Thyroid gland (tissue), 4 donors: Measurements from ENCODE around the gene SNRNP40. TPM values are rescaled to one million over a fixed set of nuclear protein-coding genes. Genes with fewer than 3 reads are reported as not detected.

Experiments used
- DNase-seq, 2 donors: peaks; one replicate each; pipeline ENCODE4 v3.0.0-alpha.2; 2019
- H3K27ac ChIP-seq, 3 donors: fragments of 200-600 bp; sonication (generic); 1 replicate in 2 of 3; 2 replicates in 1 of 3; pipeline ENCODE4 v1.5.1; 2016 to 2019; ENCODE audit warnings: mild to moderate bottlenecking in 1 of 3, moderate library complexity in 1 of 3
- H3K27me3 ChIP-seq: fragments of 200-600 bp; sonication (generic); one replicate; pipeline ENCODE4 v1.5.1; 2019
- H3K36me3 ChIP-seq, 2 donors: fragments of 200-600 bp; sonication (generic); one replicate each; pipeline ENCODE4 v1.5.1; 2016 to 2019
- H3K4me1 ChIP-seq, 2 donors: fragments of 200-600 bp; sonication (generic); one replicate each; pipeline ENCODE4 v1.5.1; 2017 to 2019
- H3K4me3 ChIP-seq, 3 donors: fragments of 200-600 bp; sonication (generic); replicated peaks in 1 of 3; 1 replicate in 2 of 3; 2 replicates in 1 of 3; pipeline ENCODE4 v1.5.1; 2016; ENCODE audit warnings: mild to moderate bottlenecking in 1 of 3
- H3K9me3 ChIP-seq: fragments of 200-600 bp; sonication (generic); one replicate; pipeline ENCODE4 v1.5.1; 2017
- POLR2A ChIP-seq, 2 donors: fragments of 450-650 bp; IDR thresholded peaks; one replicate each; pipeline ENCODE4 v1.6.1; 2017; ENCODE audit warnings: antibody characterized with exemption in 2 of 2, mild to moderate bottlenecking in 2 of 2, moderate library complexity in 1 of 2
- WGBS, 2 donors: methylation state at CpG; one replicate each; pipeline ENCODE4 v1.1.5; 2017; 5-methylcytosine and 5-hydroxymethylcytosine counted together
- intact Hi-C: fragments of 100-400 bp; cut with DNase I; formaldehyde crosslinking; loops from one replicate; pipeline ENCODE4 v1.15.1; 2023
- total RNA-seq, 4 donors: library from RNA; depleted of rRNA; stranded (reverse); fragments of >200 nt; gene quantifications; one replicate each; pipeline ENCODE4 v1.2.3, GENCODE V29; 2016
- TF ChIP-seq, protein P1 (sequence below), 6 experiments: fragments of 200-600 bp in 3 of 6; fragments of 450-650 bp in 3 of 6; sonication (generic) in 3 of 6; IDR thresholded peaks; one replicate each; pipeline ENCODE4 v1.5.1; 2016 to 2019; ENCODE audit warnings: antibody characterized with exemption in 6 of 6, mild to moderate bottlenecking in 2 of 6, inconsistent platforms in 1 of 6, moderate library complexity in 1 of 6

Gene SNRNP40
- total RNA-seq, 4 donors from 2014 or later = 39.2 to 63.3 (median 58.7) TPM

DNA sequence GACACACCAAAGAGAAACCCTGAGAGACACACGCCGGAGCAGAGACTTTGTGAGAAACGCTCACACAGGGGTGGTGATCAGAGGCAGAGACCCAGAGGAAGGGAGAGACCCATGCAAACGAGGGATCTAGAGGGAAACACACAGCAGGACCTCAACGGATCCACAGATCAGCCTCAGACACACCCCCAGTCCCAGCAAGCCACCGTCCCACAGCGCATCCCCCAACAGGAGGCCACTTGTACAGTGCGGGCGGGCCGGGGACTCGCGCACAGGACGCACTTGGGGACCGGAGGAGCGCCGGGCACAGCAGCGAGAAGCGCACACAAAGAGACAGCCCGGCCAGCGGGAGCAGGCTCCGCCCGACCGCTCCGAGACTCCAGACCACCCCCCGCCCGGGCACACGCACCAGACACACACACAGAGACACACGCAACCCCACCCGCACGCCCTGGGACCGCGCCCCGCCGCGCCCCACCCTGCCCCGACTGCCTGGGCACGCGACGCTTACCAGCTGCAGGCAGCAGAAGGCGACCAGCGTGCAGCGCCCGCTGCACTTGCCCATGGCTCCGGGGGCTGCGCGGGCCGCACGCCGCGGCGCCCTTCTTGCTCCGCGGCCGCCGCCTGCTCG, 57.5 kb downstream of the SNRNP40 start:
- no peaks in the 10 kb centered on the region for H3K36me3 ChIP-seq
- no peak for TF ChIP-seq POLR2A (IDR thresholded peaks at IDR 0.05)
- TF ChIP-seq, protein P1, sequence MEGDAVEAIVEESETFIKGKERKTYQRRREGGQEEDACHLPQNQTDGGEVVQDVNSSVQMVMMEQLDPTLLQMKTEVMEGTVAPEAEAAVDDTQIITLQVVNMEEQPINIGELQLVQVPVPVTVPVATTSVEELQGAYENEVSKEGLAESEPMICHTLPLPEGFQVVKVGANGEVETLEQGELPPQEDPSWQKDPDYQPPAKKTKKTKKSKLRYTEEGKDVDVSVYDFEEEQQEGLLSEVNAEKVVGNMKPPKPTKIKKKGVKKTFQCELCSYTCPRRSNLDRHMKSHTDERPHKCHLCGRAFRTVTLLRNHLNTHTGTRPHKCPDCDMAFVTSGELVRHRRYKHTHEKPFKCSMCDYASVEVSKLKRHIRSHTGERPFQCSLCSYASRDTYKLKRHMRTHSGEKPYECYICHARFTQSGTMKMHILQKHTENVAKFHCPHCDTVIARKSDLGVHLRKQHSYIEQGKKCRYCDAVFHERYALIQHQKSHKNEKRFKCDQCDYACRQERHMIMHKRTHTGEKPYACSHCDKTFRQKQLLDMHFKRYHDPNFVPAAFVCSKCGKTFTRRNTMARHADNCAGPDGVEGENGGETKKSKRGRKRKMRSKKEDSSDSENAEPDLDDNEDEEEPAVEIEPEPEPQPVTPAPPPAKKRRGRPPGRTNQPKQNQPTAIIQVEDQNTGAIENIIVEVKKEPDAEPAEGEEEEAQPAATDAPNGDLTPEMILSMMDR (IDR thresholded peaks at IDR 0.05) = no peak
- no peak overlapping the region for H3K4me3 ChIP-seq
- WGBS, 2 donors = 2% methylated on average over 12 to 21 of the region's 56 CpGs
- peaks cover 0 to 11% of the 10 kb centered on the region in 2 donors for H3K4me1 ChIP-seq
- intact Hi-C loops = no loop called here
- no peaks in the 10 kb centered on the region for H3K27me3 ChIP-seq
- H3K27ac ChIP-seq = no peak overlapping the region
- peak in 1 of 2 donors; percentile 4 for DNase-seq
- H3K9me3 ChIP-seq = no peaks in the 10 kb centered on the region

DNA sequence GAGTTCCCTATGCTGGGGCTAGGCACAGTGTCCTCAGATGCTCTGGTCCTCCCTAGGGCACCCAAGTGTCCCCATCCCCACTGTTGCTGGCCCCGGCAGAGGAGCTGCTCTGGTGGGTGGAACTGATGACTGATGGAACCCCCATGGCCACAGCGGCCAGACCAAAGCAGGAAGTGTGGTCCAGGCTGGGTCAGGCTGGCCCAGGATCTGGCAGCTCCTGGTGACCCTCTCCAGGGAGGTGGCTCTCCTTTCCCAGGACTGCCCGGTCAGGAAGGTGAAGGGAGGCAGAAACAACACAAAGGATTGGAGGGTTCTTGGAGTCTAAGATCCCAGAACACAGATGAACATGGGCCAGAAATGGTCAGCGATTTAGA, 58.0 kb downstream of the SNRNP40 start:
- no peaks in the 10 kb centered on the region for H3K27me3 ChIP-seq
- intact Hi-C loops = no loop called here
- 11 to 28% methylated on average over 4 of the region's 4 CpGs for WGBS, 2 donors

DNA sequence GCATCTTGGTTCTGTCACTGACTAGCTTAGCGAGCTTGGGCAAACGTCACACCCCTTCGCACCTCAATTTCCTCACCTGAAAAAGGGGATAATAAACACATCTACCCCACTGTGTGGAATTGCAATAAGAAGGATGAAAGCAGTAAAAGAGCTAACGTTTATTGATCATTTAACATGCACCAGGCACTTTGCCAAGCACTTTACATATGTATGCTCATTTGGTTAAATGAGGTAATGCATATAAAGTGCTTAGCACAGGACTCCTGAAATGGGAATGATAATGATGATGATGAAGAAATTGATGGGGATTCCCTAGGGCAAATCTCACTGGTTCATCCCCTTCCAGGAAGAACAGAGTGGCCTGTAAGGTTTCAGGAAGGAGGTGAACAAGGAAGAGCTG, 61.7 kb downstream of the SNRNP40 start:
- H3K36me3 ChIP-seq = no peaks in the 10 kb centered on the region
- no peak for DNase-seq
- TF ChIP-seq POLR2A (IDR thresholded peaks at IDR 0.05) = no peak
- no peaks in the 10 kb centered on the region for H3K27me3 ChIP-seq
- H3K4me1 ChIP-seq = peaks cover 0 to 8% of the 10 kb centered on the region in 2 donors
- H3K9me3 ChIP-seq = no peaks in the 10 kb centered on the region
- no peak overlapping the region for H3K27ac ChIP-seq
- H3K4me3 ChIP-seq = no peak overlapping the region
- 64 to 76% methylated on average over 4 of the region's 4 CpGs for WGBS, 2 donors
- intact Hi-C loops = no loop called here

More for the DNA sequence above, 58.0 kb downstream of the SNRNP40 start:
- no peaks in the 10 kb centered on the region for H3K36me3 ChIP-seq
- DNase-seq = no peak
- TF ChIP-seq, protein P1 (IDR thresholded peaks at IDR 0.05) = no peak
- no peak for TF ChIP-seq POLR2A (IDR thresholded peaks at IDR 0.05)
- H3K27ac ChIP-seq = no peak overlapping the region
- H3K9me3 ChIP-seq = no peaks in the 10 kb centered on the region
- no peak overlapping the region for H3K4me3 ChIP-seq
- peaks cover 0 to 11% of the 10 kb centered on the region in 2 donors for H3K4me1 ChIP-seq

DNA sequence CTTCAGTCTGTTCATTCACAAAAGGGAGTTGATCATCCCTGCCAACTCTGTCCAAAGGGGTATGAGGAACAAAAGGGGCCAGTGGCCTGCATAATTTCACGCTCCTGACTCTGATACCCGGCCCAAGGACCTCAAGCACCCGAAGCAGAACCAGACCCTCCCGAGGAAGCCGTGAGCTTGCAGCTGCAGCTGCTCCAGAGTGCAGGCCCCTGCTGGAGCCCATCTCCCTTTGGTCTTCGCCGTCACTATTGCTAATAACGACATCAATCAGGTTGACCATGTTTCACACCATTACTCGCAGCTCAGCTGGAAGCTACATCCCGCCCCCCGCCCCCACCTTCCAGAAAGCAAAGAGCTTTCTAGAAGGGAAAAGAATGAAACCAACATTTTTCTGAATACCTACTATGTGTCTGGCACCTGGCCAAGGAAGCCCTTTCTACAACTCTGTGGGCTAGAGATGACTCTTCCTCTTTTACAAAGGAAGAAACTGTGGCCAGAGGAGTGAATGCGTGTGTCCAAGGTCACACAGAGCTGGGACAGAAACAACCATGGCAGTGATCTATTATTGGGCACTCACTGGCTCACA, 62.4 kb downstream of the SNRNP40 start:
- H3K4me1 ChIP-seq = peaks cover 0 to 3% of the 10 kb centered on the region in 2 donors
- no peak overlapping the region for H3K4me3 ChIP-seq
- no peak for DNase-seq
- H3K36me3 ChIP-seq = no peaks in the 10 kb centered on the region
- H3K9me3 ChIP-seq = no peaks in the 10 kb centered on the region
- no peak overlapping the region for H3K27ac ChIP-seq
- 64% methylated on average over 12 of the region's 12 CpGs for WGBS, 2 donors
- TF ChIP-seq, protein P1 (IDR thresholded peaks at IDR 0.05) = no peak
- TF ChIP-seq POLR2A (IDR thresholded peaks at IDR 0.05) = no peak
- no peaks in the 10 kb centered on the region for H3K27me3 ChIP-seq
- intact Hi-C loops = no loop called here

DNA sequence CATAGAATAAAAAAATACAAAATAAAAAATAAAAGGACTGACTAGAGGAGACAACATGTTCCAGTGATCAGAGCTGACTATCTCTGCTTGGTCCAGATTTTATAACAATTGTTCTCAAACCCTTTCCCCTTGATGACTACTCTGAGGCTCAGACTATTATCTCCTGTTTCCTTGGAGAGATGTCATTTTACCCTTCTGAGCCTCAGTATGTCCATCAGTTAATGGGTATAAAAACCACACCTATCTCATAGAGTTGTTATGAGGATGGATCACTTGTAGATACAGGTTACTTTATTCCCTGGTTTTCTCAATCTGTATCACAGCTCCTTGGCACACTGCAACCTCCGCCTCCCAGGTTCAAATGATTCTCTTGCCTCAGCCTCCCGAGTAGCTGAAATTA, 63.9 kb downstream of the SNRNP40 start:
- no peaks in the 10 kb centered on the region for H3K9me3 ChIP-seq
- intact Hi-C loops = no loop called here
- 97% methylated on average over 2 of the region's 2 CpGs for WGBS, 2 donors

More for the DNA sequence above, 63.9 kb downstream of the SNRNP40 start:
- Histone ChIP-seq H3K4me1 (no peaks in the 10 kb centered on the region), H3K36me3 (no peaks in the 10 kb centered on the region), H3K4me3 (no peak overlapping the region), H3K27ac (no peak overlapping the region), H3K27me3 (no peaks in the 10 kb centered on the region)
- TF ChIP-seq, protein P1 (IDR thresholded peaks at IDR 0.05) = no peak
- no peak for TF ChIP-seq POLR2A (IDR thresholded peaks at IDR 0.05)
- no peak for DNase-seq
